Urinary bladder (tissue), 4 donors: ENCODE data around the gene DHX35. TPM values are rescaled to one million over a fixed set of nuclear protein-coding genes. Genes with fewer than 3 reads are reported as not detected.
A peak's percentile ranks its signal among the peaks of the same experiment; 100 is the strongest.

Experiments
- DNase-seq: peaks from one replicate; pipeline ENCODE4 v3.0.0-alpha.2; 2015; ENCODE audit errors: extremely low spot score
- H3K27ac ChIP-seq: one replicate; pipeline ENCODE4 v1.5.1; 2013; ENCODE audit warnings: low read depth, mild to moderate bottlenecking, moderate library complexity
- H3K36me3 ChIP-seq: one replicate; pipeline ENCODE4 v1.6.1; 2013; ENCODE audit warnings: mild to moderate bottlenecking, moderate library complexity; ENCODE audit not compliant: insufficient read depth
- H3K4me1 ChIP-seq: one replicate; pipeline ENCODE4 v1.6.1; 2013; ENCODE audit warnings: mild to moderate bottlenecking, moderate library complexity; ENCODE audit not compliant: insufficient read depth
- H3K4me3 ChIP-seq: one replicate; pipeline ENCODE4 v1.5.1; 2013; ENCODE audit warnings: low read depth, low read length
- WGBS: extraction: QIAGEN DNeasy Blood & Tissue Kit; methylation state at CpG from one replicate; pipeline ENCODE4 v1.1.7; 2013; 5-methylcytosine and 5-hydroxymethylcytosine counted together
- polyA plus RNA-seq: library from polyadenylated mRNA; stranded (reverse); fragments of 200-250 nt; gene quantifications from one replicate; pipeline ENCODE4 v1.2.3, GENCODE V29; 2013
- total RNA-seq: library from RNA; depleted of rRNA; stranded (reverse); fragments of >200 nt; gene quantifications from one replicate; pipeline ENCODE4 v1.2.3, GENCODE V29; 2014
- donor health status: healthy with polysubstance abuse.
- donor health status: healthy.

The DHX35 gene, protein sequence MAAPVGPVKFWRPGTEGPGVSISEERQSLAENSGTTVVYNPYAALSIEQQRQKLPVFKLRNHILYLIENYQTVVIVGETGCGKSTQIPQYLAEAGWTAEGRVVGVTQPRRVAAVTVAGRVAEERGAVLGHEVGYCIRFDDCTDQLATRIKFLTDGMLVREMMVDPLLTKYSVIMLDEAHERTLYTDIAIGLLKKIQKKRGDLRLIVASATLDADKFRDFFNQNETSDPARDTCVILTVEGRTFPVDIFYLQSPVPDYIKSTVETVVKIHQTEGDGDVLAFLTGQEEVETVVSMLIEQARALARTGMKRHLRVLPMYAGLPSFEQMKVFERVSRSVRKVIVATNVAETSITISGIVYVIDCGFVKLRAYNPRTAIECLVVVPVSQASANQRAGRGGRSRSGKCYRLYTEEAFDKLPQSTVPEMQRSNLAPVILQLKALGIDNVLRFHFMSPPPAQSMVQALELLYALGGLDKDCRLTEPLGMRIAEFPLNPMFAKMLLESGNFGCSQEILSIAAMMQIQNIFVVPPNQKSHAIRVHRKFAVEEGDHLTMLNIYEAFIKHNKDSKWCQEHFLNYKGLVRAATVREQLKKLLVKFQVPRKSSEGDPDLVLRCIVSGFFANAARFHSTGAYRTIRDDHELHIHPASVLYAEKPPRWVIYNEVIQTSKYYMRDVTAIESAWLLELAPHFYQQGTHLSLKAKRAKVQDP
- 15.3 TPM for total RNA-seq
- polyA plus RNA-seq, result 13.4 TPM

DNA sequence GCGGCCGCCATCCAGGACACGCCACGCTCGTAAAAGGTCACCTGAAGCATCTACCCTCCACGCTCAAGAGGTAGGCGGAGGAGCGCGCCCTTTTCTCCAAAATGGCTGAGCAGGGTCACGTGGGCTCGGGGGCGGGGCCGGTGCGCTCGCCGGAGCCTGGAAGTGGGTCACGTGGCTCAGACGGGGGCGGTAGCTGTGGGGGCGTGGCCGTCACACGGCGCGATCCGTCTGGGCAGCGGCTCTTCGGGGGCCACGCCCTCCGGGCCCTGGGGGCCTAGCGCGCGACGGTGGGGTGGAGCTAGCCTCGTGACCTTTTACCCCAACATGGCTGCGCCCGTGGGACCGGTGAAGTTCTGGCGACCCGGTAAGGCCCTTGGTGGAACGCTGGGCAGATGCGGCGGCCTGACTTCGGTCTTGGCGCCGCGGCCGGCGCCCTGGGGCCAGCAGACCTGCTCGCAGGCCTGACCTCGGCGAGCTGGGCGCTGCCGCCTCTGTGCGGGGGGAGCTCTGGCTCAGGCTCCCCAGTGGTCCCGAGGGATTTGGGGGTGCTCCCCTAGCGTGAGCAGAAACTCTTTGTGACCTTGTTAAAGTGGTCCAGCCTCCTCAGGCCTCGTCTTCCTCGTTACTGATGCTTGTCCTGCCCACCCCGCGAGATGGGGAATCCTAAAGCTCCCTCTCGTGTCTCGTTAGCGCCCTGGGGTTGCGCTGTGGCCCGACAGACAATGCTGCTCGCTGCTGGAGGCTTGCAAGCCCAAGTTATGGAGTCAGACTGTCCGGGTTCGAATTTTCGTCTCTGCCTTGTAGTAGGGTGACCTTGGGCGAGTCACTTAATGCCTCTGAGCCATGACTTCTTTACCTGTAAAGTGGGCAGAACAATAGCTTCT, at the start of gene DHX35:
Gene DHX35, plus strand, starts transcription at position 301 of the 884 bp plus-strand sequence. Its CDS starts 24 bp downstream, at position 325.
- Histone ChIP-seq H3K27ac (peak within 1 kb of the TSS; percentile 85), H3K4me1 (no peaks in the 10 kb centered on the region), H3K4me3 (peak within 1 kb of the TSS; percentile 90), H3K36me3 (no peaks in the 10 kb centered on the region)
- DNase-seq, result peak; percentile 89
- WGBS, result under 1% methylated on average over 70 of the region's 70 CpGs

DNA sequence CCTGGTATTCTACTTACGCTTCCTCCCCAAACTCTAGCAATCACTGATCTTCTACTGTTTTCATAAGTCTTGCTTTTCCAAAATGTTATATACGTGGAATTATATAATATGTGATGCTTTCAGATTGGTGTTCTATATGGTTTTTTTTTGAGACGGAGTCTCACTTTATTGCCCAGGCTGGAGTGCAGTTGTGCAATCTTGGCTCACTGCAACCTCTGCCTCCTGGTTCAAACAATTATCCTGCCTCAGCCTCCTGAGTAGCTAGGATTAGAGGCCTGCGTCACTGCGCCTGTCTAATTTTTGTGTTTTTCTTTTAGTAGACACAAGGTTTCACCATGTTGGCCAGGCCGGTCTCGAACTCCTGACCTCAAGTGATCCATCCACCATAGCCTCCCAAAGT, 46.8 kb upstream of the DHX35 start:
- Histone ChIP-seq H3K4me3 (no peak overlapping the region), H3K4me1 (no peaks in the 10 kb centered on the region), H3K27ac (no peak overlapping the region), H3K36me3 (no peaks in the 10 kb centered on the region)
- DNase-seq, result no peak
- WGBS, result 91% methylated on average over 7 of the region's 7 CpGs

DNA sequence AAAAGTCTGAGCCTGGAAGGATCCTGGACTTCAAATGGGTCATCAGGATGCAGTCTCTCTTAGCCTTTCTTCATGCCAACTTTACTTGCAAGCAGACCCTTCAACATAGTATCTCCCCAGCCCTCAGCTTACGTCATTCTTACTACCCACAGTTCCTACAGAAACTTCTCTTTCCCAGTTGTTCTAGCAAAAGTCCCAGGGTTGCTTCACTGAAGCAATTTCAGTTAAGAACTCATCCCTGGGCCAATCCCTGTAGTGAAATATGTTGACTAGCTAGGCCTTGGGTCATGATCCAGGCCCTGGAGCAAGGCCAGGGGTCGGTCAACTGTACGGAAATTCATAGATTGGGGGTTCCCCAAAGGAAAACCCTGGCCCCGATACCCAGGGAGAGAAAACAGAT, 44.5 kb upstream of the DHX35 start:
- H3K4me3 ChIP-seq, result no peak overlapping the region
- no peaks in the 10 kb centered on the region for H3K36me3 ChIP-seq
- no peak for DNase-seq
- WGBS, result 89% methylated on average over 4 of the region's 4 CpGs
- no peak overlapping the region for H3K27ac ChIP-seq
- no peaks in the 10 kb centered on the region for H3K4me1 ChIP-seq

DNA sequence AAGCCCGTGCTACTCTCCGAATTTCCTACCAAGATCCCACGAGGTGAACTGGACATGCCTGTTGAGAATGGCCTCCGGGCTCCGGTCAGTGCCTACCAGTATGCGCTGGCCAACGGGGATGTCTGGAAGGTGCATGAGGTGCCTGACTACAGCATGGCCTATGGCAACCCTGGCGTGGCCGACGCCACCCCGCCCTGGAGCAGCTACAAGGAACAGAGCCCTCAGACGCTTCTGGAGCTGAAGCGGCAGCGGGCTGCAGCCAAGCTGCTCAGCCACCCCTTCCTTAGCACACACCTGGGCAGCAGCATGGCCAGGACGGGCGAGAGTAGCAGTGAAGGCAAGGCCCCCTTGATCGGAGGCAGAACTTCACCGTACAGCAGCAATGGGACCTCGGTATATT, 44.0 kb upstream of the DHX35 start:
- Histone ChIP-seq H3K4me1 (no peaks in the 10 kb centered on the region), H3K4me3 (no peak overlapping the region), H3K27ac (no peak overlapping the region), H3K36me3 (no peaks in the 10 kb centered on the region)
- WGBS, result 92% methylated on average over 19 of the region's 19 CpGs
- no peak for DNase-seq

DNA sequence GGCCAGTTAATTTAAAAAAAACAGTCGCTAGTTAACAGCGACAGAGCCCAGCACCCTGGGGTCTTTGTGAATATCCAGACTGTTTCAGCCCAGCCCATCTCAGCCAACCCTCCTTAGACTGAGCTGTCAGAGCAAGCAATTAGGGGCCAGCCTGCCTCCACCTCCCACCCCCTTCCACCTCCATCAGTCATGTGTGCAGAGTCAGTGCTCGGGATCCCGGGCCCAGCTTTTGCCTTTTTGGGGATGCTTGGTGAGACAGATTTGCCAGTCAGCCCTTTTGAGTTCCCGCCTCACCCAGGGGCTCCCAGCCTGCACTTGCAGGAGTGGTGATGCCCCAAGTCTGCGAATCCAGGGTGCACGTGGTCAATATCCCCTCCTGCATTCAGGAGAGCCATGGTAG, 42.5 kb upstream of the DHX35 start:
- WGBS, result 66% methylated on average over 7 of the region's 7 CpGs
- Histone ChIP-seq H3K4me1 (no peaks in the 10 kb centered on the region), H3K36me3 (no peaks in the 10 kb centered on the region), H3K4me3 (no peak overlapping the region), H3K27ac (no peak overlapping the region)
- DNase-seq, result no peak

DNA sequence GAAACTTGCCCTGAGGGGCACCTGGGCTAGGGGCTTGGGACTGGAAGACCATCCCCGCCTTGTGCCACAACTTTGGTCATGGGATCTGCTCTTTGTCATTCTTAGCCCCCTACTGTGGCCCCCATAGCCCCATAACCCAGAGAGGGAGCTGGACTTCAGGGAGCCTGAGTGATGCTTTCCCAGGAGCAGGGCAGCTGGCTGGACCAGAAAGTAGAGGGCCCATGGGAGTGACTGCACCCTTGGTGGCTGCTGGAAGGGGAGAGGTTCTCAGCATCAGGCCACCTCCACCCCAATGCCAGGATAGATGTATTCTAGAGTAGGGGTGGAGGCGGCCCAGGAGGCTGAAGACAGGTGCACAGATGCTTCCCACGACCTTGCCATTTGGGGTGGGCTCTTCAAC, 41.7 kb upstream of the DHX35 start:
- Histone ChIP-seq H3K4me3 (no peak overlapping the region), H3K27ac (no peak overlapping the region), H3K4me1 (no peaks in the 10 kb centered on the region), H3K36me3 (no peaks in the 10 kb centered on the region)
- DNase-seq, result no peak
- 71% methylated on average over 3 of the region's 3 CpGs for WGBS

DNA sequence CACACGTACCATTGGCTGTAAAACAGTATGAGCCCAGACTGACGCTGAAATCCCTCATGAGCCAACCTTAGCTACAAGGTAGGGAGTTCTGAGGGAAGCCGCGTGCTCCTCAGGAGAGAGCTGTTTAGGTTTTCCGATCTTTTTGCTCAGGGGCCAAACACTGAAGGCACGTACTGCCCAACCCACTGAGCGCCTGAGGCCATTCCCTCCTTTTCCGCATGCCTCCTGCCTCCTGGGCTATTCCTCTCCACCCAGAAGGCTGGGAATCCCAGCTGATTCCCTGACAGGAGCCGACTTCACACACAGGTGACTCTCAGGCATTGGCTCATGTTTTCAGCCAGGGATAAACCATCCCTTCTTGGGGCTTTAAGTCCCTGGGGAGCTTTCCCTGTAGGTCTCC, 41.3 kb upstream of the DHX35 start:
- H3K36me3 ChIP-seq, result no peaks in the 10 kb centered on the region
- no peak for DNase-seq
- WGBS, result 79% methylated on average over 9 of the region's 9 CpGs

DNA sequence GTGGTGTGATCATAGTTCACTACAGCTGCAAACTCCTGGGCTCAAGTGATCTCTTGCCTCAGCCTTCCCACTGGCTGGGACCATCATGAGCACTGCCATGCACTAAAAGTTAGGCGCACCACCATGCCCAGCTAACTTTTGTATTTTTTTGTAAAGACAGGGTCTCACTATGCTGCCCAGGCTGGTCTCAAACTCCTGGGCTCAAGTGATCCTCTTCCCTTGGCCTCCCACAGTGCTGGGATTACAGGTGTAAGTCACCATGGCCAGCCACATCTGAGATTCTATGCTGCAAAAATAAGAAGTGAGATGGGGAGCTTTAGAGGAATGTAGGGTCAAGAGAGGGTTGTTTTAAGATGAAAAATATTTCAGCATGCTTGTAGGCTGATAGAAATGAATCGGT, 37.4 kb upstream of the DHX35 start:
- WGBS, result 92% methylated on average over 2 of the region's 2 CpGs
- Histone ChIP-seq H3K27ac (no peak overlapping the region), H3K4me3 (no peak overlapping the region), H3K36me3 (no peaks in the 10 kb centered on the region), H3K4me1 (no peaks in the 10 kb centered on the region)
- no peak for DNase-seq

More for the DNA sequence above, 41.3 kb upstream of the DHX35 start:
- no peaks in the 10 kb centered on the region for H3K4me1 ChIP-seq
- H3K4me3 ChIP-seq, result no peak overlapping the region
- no peak overlapping the region for H3K27ac ChIP-seq

DNA sequence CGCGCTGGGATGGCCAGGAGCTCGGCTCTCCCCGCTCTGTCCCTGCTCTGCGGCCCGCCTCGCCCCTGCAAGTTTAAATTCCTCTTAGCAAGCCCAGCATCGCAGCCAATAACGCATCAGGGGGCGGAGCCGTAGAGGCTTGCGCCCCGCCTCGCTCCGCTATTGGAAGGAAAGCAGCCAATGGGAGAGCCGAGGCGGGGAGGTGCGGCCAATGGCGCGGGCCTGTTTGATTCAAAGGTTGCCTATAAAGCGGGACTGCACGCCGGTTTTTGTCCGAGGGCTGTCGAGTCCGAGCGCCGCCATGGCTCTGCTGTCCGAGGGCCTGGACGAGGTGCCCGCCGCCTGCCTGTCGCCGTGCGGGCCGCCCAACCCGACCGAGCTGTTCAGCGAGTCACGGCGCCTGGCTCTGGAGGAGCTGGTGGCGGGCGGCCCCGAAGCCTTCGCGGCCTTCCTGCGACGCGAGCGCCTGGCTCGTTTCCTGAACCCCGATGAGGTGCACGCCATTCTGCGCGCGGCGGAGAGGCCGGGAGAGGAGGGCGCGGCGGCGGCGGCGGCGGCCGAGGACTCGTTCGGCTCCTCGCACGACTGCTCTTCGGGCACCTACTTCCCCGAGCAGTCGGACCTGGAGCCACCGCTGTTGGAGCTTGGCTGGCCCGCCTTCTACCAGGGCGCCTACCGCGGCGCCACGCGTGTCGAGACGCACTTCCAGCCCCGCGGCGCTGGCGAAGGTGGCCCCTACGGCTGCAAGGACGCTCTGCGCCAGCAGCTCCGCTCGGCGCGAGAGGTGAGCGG, 35.8 kb upstream of the DHX35 start, which contains the start of gene FAM83D:
Gene FAM83D, plus strand, starts transcription at position 276 of the 792 bp plus-strand sequence. Its CDS starts 26 bp downstream, at position 302.
- DNase-seq, result peak; percentile 89
- no peaks in the 10 kb centered on the region for H3K36me3 ChIP-seq
- no peak within 1 kb of the TSS for H3K27ac ChIP-seq
- under 1% methylated on average over 95 of the region's 95 CpGs for WGBS
- no peaks in the 10 kb centered on the region for H3K4me1 ChIP-seq
- H3K4me3 ChIP-seq, result peak within 1 kb of the TSS; percentile 48

DNA sequence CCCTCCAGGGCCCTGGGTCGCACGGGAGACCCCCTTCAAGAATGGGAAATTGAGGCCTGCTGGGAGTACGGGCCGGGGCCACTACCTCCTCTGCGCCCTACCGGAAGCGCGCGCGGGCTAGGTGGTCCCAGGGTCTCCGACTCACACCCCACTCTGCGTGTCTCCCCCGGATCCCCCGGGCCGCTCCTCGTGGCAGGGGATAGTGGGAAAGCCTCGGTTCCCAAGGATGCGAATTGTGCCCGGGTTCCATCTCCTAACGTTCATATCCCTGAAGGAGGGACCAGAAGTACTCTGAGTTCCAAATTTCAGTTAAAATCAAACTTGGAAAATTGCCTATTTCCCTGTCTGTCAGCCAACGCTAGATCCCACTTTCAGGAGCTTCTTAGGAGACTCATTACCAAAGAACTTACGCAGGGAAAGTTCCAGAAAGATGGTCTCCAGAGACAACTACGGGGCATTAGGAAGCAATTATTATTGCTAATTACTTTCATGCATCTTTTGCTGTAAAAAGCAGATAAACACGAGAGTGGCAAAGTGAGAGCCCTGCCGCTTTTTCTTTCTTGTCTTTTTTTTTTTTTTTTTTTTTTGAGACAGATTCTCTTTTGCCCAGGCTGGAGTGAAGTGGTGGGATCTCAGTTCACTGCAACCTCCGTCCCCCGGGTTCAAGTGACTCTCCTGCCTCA, 35.1 kb upstream of the DHX35 start:
- DNase-seq, result no peak
- peak overlapping the region; percentile 48 for H3K4me3 ChIP-seq
- H3K27ac ChIP-seq, result no peak overlapping the region
- H3K4me1 ChIP-seq, result no peaks in the 10 kb centered on the region
- 6% methylated on average over 27 of the region's 27 CpGs for WGBS
- no peaks in the 10 kb centered on the region for H3K36me3 ChIP-seq

DNA sequence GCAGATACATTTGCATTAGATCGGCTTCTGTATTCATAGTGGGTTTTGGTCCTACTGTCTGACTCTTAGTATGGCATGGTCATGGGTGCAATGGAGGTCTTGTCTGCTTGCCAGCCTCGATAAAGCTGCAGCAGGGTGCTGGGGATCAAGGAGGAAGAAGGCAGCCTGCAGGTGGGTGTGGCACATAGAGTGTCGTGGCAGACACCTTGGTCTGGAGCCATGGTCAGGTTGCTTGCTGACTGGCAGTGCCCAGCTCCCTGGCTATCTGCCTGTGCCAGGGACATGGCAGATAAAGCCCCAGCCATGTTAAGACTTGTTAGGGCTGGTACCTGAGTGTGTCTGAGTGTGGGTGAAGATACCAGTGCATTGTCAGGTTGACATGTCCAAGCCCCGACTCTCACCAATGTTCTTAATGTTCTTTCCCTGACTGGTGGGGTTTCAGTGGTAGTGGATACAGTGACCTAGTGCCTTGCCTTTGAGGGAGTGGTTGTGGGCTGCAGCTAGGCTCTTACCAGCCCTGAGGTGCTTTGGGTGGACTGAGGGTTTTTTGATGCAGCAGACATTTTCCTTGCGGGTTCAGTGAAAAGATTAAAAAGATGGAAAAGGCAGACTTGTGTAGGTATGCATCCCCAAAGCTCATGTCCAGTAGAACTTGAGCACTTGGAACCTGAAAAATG, 34.1 kb upstream of the DHX35 start:
- Histone ChIP-seq H3K4me1 (no peaks in the 10 kb centered on the region), H3K27ac (no peak overlapping the region), H3K36me3 (no peaks in the 10 kb centered on the region), H3K4me3 (no peak overlapping the region)
- WGBS, result 64% methylated on average over 5 of the region's 5 CpGs
- DNase-seq, result no peak

DNA sequence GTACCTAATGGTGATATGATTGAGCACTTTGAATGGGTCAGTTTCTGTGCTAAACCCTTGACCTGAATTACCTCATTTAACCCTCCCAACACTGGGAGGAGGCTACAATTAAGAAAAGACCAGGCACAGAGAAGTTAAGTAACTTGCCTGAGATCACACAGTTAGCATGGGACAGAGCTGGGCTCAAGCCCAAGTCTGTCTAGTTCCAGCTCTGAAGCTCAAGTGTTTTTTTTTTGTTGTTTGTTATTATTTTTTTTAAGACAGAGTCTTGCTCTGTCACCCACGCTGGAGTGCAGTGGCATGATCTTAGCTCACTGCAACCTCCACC, 31.9 kb upstream of the DHX35 start:
- Histone ChIP-seq H3K36me3 (no peaks in the 10 kb centered on the region), H3K27ac (no peak overlapping the region), H3K4me3 (no peak overlapping the region), H3K4me1 (no peaks in the 10 kb centered on the region)
- DNase-seq, result no peak
- 90% methylated on average over 1 of the region's 1 CpG for WGBS
